GM12873 (cell line): ENCODE results near the gene POU3F3.

Experiments used
- TF ChIP-seq, protein P1 (sequence below): IDR thresholded peaks from 2 replicates; pipeline ENCODE4 v1.5.1; 2012; ENCODE audit warnings: low read depth, mild to moderate bottlenecking, moderate library complexity, low read length, control low read depth; ENCODE audit not compliant: insufficient read depth; ENCODE audit errors: missing control alignments

POU3F3 gene

DNA sequence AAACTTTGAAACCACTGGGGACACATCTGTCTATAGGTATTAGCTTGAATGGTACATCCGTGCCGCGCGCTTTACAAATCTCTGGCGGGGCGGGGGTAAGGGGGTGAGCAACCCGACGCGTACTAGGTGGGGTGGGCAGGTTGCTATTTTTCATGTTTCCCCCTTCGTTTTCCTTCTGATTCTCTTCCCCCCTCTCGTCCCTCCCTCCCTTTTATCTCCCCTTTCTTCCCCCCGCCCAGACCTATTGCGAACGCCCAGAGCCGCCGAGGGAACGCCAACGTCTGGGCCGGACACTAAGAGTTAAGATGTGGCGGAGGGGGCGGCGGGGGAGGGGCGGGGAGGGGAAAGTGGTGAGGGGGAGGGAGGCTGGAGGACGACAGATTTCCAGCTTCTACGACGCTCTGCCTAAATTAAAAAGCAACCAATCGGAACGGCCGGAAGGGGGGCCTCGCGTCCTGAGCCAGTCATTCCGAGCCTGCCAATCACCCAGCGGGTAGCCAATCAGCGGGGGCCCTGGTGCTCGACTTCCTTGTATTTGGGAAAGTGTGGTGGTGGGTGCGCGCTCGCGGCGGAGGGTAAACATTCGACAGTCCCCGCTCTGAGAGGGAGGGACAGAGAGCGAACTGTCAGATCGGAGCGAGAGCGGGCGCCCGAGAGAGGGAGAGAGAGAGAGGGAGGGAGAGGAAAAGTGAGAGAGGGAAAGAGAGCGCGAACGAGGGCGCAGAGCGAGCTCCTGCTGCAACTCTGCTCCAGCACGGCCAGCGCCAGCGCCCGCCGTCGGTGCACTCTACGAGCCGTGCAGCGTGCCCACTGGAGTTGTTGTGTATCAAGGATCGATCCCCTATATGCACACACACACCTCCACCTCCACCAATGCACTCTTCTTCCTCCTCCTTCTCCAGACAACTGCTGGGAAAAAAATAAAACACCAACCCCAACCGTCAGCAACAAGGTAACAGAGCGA lies at the start of gene POU3F3:
TSS of gene POU3F3 (plus strand) at position 582 of the 964 bp plus-strand sequence. CDS start 1,396 bp downstream, outside the sequence.
- TF ChIP-seq, protein P1, sequence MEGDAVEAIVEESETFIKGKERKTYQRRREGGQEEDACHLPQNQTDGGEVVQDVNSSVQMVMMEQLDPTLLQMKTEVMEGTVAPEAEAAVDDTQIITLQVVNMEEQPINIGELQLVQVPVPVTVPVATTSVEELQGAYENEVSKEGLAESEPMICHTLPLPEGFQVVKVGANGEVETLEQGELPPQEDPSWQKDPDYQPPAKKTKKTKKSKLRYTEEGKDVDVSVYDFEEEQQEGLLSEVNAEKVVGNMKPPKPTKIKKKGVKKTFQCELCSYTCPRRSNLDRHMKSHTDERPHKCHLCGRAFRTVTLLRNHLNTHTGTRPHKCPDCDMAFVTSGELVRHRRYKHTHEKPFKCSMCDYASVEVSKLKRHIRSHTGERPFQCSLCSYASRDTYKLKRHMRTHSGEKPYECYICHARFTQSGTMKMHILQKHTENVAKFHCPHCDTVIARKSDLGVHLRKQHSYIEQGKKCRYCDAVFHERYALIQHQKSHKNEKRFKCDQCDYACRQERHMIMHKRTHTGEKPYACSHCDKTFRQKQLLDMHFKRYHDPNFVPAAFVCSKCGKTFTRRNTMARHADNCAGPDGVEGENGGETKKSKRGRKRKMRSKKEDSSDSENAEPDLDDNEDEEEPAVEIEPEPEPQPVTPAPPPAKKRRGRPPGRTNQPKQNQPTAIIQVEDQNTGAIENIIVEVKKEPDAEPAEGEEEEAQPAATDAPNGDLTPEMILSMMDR = no peak

DNA sequence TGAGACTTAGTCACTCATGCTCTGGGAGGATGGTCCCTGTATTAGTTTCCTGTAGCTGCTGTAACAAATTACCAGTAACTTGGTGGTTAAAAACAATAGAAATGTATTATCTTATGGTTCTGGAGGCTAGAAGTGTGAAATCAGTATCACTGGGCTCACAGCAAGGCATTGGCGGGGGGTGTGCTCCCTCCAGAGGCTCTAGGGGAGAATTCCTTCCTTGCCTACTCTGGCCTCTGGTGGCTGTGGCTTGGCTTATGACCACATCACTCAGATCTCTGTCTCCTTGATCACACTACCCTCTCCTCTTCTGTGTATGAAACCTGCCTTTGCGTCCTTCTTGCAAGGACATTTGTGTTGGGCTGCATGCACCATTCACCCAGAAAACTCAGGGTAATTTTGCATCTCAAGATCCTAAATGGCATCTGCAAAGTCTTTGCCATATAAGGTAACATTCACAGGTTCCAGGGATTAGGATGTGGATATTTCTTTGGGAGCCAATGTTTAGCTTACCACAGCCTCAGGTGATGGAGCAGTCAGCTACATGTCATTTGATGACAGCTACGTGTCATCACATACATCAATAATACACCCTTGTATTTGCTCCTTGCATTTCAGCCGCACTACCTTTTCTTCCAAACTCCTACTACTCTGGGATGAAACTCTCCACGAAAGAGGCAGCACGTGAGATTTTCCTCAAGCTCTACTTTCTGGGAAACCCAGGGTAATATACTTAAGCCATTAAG lies 49.6 kb upstream of the POU3F3 start:
- TF ChIP-seq, protein P1 = no peak

DNA sequence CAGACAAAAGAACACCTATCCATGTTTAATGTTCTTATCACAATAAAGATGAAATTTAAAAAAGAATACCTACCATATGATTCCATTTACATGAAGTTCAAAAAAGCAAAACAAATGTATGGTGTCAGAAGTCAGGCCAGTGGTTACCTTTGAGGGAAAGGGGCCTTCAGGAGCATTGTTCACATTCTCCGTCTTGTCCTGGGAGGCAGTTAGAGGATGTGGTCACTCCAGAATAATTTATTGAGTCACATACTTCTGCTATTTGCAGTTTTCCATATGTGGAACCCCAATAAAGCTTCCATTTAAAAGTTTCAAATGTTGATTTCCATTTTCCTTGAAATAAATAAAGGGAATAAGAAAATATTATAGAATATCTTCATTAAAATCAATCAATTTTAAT lies 41.6 kb upstream of the POU3F3 start:
- TF ChIP-seq, protein P1 = no peak

DNA sequence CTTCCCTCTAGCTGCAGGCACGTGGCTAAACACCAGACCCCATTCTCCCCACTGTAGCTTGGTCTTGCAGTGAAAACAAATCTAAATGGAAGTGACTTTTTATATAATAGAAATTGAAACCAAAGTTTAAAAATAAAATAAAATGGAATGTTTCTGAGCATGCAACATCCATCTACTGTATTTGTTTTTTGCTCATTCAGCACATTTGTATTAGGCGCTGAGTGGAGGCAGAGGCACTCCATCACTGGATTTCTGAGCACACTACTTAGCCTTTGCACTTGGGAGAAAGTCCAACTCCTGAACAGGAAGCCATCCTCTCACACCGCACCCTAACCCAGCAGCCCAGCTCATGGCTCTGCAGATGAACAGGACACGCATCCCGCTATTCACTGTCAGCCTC lies 37.8 kb upstream of the POU3F3 start:
- TF ChIP-seq, protein P1 = no peak

DNA sequence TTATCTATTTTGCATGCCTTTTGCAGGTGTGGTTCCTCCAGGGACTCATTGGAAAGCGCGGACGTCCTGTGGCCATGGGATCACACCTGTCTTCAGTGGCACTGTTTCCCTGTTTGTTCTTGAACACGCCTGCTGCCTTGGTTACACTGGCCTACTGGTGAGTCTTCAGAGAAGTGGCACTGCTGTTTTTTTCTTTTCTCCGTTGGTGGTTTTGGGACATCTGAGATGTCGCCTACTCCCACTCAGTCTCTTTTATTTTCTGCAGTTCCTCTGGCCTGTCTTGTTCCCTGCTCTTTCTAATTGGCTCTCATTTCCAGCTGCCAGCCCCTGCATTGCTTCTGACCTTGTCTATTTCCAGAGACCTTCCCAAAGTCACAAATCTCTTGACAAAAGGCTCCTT lies 35.7 kb upstream of the POU3F3 start:
- TF ChIP-seq, protein P1 = no peak

DNA sequence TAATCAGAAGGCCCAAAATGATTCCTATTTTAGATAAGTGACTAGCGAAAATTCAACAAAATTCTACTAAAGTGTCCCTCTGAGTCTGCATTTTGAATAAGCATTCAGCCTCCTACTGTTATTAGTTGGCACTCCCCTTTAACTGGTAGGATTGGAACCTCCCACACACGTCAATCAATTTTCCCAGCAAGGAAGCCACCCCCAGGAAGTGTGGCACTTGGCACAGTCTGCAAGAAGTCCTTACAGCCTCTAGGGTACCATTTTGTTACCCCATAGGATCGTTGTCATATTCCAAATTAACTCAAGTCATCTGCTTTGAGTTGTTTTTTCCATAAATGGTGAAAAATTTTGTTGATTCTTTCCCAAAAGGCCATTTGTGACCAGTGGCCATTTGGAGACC lies 33.8 kb upstream of the POU3F3 start:
- TF ChIP-seq, protein P1 = no peak

DNA sequence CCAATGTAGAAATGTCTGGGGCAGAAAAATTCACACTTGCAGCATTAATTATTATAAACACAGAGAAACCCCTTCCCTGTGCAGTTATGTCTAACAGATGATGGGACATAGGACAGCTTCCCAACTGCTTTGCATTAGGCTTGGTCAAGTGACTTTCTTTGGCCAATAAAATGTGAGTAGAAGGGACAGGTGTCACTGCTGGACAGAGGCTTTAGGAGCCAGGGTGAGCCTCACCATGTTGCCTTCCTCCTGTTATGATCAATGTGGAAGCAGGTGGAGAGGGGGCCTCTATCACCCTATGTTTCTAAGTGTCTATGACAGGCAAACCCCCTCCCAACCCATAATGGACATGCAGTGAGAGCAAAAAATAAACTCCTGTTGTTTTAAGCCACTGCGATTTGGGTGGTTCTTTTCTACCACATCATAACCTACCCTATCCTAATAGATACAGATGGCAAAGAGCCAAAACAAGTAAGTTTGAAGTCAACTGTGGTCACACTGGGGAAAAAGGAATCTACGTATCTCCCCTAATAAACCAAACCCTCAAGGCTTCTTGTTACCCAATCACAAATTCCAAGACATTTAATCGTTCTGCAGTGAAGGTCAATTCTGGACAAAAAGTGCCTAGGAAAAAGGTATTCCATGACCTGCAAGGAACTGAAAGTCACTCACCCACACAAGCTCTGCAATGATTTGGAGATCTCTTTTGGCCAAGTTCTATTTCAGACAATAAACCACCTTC lies 28.6 kb upstream of the POU3F3 start:
- TF ChIP-seq, protein P1 = no peak
